HG02884 (cell line): ENCODE data around the gene DMD.
"Not testable (repeated sequence)": the region's sequence is repeated elsewhere in the genome, so short reads cannot be mapped to it uniquely, and the experiment has no call there.

Experiments used
- ATAC-seq: cut with Tn5 transposase; IDR thresholded peaks from one replicate; pipeline ENCODE4 v1.9.1; 2021; ENCODE audit warnings: mild to moderate bottlenecking, moderate library complexity; ENCODE audit not compliant: unreplicated experiment

DMD gene

GRCh38 chrX:33211356-33212260, at the start of gene DMD:
TSS of gene DMD (minus strand) at chrX:33211549. CDS start at chrX:33211312, 237 bp downstream.
- ATAC-seq, result no peak

GRCh38 chrX:33252306-33252825, 41.0 kb upstream of the DMD start:
- no peak for ATAC-seq

- no peak for ATAC-seq
Measured at GRCh38 chrX:33218819-33219218, 7.5 kb upstream of the DMD start.

- ATAC-seq, result no peak
Measured at GRCh38 chrX:33210156-33210555, 1.2 kb downstream of the DMD start.

- no peak for ATAC-seq
Measured at GRCh38 chrX:33207056-33207455, 4.3 kb downstream of the DMD start.

- no peak for ATAC-seq
Measured at GRCh38 chrX:33205321-33205720, 6.0 kb downstream of the DMD start.

- ATAC-seq, result no peak
Measured at GRCh38 chrX:33204889-33205288, 6.5 kb downstream of the DMD start.

- ATAC-seq, result no peak
Measured at GRCh38 chrX:33198561-33199279, 12.6 kb downstream of the DMD start.

GRCh38 chrX:33195698-33196097, 15.7 kb downstream of the DMD start:
- ATAC-seq, result no peak

GRCh38 chrX:33194876-33195433, 16.4 kb downstream of the DMD start:
- ATAC-seq, result no peak

GRCh38 chrX:33194289-33194688, 17.1 kb downstream of the DMD start:
- ATAC-seq, result no peak

- ATAC-seq, result no peak
Measured at GRCh38 chrX:33190016-33190415, 21.3 kb downstream of the DMD start.

- ATAC-seq, result no peak
Measured at GRCh38 chrX:33188881-33189280, 22.5 kb downstream of the DMD start.

GRCh38 chrX:33188286-33188685, 23.1 kb downstream of the DMD start:
- no peak for ATAC-seq

- ATAC-seq, result not testable (repeated sequence)
Measured at GRCh38 chrX:33184803-33185202, 26.5 kb downstream of the DMD start.

GRCh38 chrX:33183361-33183760, 28.0 kb downstream of the DMD start:
- no peak for ATAC-seq

- ATAC-seq, result no peak
Measured at GRCh38 chrX:33178690-33179089, 32.7 kb downstream of the DMD start.

GRCh38 chrX:33178218-33178617, 33.1 kb downstream of the DMD start:
- ATAC-seq, result no peak

- ATAC-seq, result no peak
Measured at GRCh38 chrX:33175201-33175600, 36.1 kb downstream of the DMD start.

GRCh38 chrX:33171041-33171440, 40.3 kb downstream of the DMD start:
- ATAC-seq, result no peak

GRCh38 chrX:33161829-33162228, 49.5 kb downstream of the DMD start:
- ATAC-seq, result no peak

GRCh38 chrX:33160273-33160672, 51.1 kb downstream of the DMD start:
- no peak for ATAC-seq
